K562 (cell line): Measurements from ENCODE around the gene LRRC4B. TPM values are rescaled to one million over a fixed set of nuclear protein-coding genes. Genes with fewer than 3 reads are reported as not detected.

Source experiments
- CGGBP1 ChIP-seq: fragments of 250-450 bp; sonication (Bioruptor Pico); IDR thresholded peaks from 2 replicates; pipeline ENCODE4 v1.9.0; 2021; ENCODE audit warnings: mild to moderate bottlenecking
- E2F6 ChIP-seq, 2 experiments: IDR thresholded peaks; 2 replicates each; pipeline ENCODE4 v1.6.1; 2011; ENCODE audit warnings: borderline replicate concordance in 1 of 2, control low read depth in 1 of 2, low read depth in 1 of 2, low read length in 1 of 2, mild to moderate bottlenecking in 1 of 2, mixed read lengths in 1 of 2, moderate library complexity in 1 of 2; ENCODE audit not compliant: insufficient read depth in 1 of 2, insufficient read length in 1 of 2, poor library complexity in 1 of 2, severe bottlenecking in 1 of 2; ENCODE audit errors: extremely low read depth in 1 of 2
- E2F8 ChIP-seq: fragments of 450-650 bp; IDR thresholded peaks from 2 replicates; pipeline ENCODE4 v1.7.1; 2018; ENCODE audit warnings: mild to moderate bottlenecking, low read depth; ENCODE audit not compliant: partially characterized antibody
- GABPB1 ChIP-seq: sonication (generic); formaldehyde crosslinking; IDR thresholded peaks from 2 replicates; pipeline ENCODE4 v1.8.0; 2022; ENCODE audit warnings: mild to moderate bottlenecking, missing genetic modification reagents
- GTF2A2 ChIP-seq: IDR thresholded peaks from 2 replicates; pipeline ENCODE4 v1.6.1; 2016; ENCODE audit warnings: mild to moderate bottlenecking, missing genetic modification characterization, missing compliant biosample characterization
- GTF3C2 ChIP-seq: IDR thresholded peaks from 3 replicates; pipeline ENCODE4 v1.6.1; 2011; ENCODE audit warnings: borderline replicate concordance, mild to moderate bottlenecking, moderate library complexity; ENCODE audit not compliant: insufficient read length; ENCODE audit errors: extremely low read depth
- JUND ChIP-seq, 2 experiments: IDR thresholded peaks; 2 replicates in 1 of 2; 3 replicates in 1 of 2; pipeline ENCODE4 v1.6.1; 2011; ENCODE audit warnings: borderline replicate concordance in 2 of 2, low read depth in 2 of 2, low read length in 2 of 2, improper control_type of control experiment in 1 of 2, missing biosample characterization in 1 of 2, missing genetic modification characterization in 1 of 2, missing genetic modification reagents in 1 of 2
- KDM1A ChIP-seq, 2 experiments: fragments of 450-650 bp; IDR thresholded peaks; 2 replicates each; pipeline ENCODE4 v1.6.1; 2016; ENCODE audit warnings: mild to moderate bottlenecking in 2 of 2
- PYGO2 ChIP-seq: fragments of 450-650 bp; IDR thresholded peaks from 2 replicates; pipeline ENCODE4 v1.6.1; 2016; ENCODE audit warnings: mild to moderate bottlenecking, missing genetic modification characterization, moderate library complexity, missing compliant biosample characterization
- RBM22 ChIP-seq: fragments of 200-400 bp; formaldehyde crosslinking; IDR thresholded peaks from 2 replicates; pipeline ENCODE4 v1.6.1; 2018; ENCODE audit warnings: low read length, low read depth; ENCODE audit not compliant: poor library complexity, severe bottlenecking
- SREBF1 ChIP-seq: fragments of 150-350 bp; IDR thresholded peaks from 2 replicates; pipeline ENCODE4 v1.6.1; 2014; ENCODE audit warnings: antibody characterized with exemption, low read depth, low read length, borderline replicate concordance
- ZNF431 ChIP-seq: sonication (generic); formaldehyde crosslinking; IDR thresholded peaks from 2 replicates; pipeline ENCODE4 v1.8.0; 2022; ENCODE audit warnings: mild to moderate bottlenecking, missing genetic modification reagents
- ZNF436 ChIP-seq: fragments of 250-450, 450-650 bp; sonication (Bioruptor Pico); formaldehyde crosslinking; IDR thresholded peaks from 2 replicates; pipeline ENCODE4 v1.7.0; 2020; ENCODE audit warnings: mild to moderate bottlenecking
- ZNF639 ChIP-seq, 2 experiments: fragments of 200-800 bp in 1 of 2; sonication (Bioruptor generic) in 1 of 2; sonication (generic) in 1 of 2; formaldehyde crosslinking in 1 of 2; IDR thresholded peaks in 1 of 2; conservative IDR thresholded peaks in 1 of 2; 2 replicates each; pipeline versions ENCODE4 v1.5.0 to v1.6.1; 2016 to 2020; ENCODE audit warnings: missing compliant biosample characterization in 1 of 2, missing genetic modification characterization in 1 of 2, missing genetic modification reagents in 1 of 2
- ZNF740 ChIP-seq, 3 experiments: fragments of 200-800 bp in 1 of 3; sonication (Bioruptor generic) in 1 of 3; sonication (generic) in 1 of 3; formaldehyde crosslinking in 1 of 3; IDR thresholded peaks; 2 replicates each; pipeline versions ENCODE4 v1.6.1 to v1.8.0; 2016 to 2022; ENCODE audit warnings: mild to moderate bottlenecking in 2 of 3, missing compliant biosample characterization in 2 of 3, missing genetic modification characterization in 2 of 3, missing genetic modification reagents in 1 of 3
- polyA plus RNA-seq, 8 experiments: library from polyadenylated mRNA; depleted of rRNA in 4 of 8; stranded (reverse) in 5 of 8; unstranded in 3 of 8; fragments of >200 nt; fragmentation: Nextera tagmentation in 2 of 8; fragmentation: Illumina TruSeq in 1 of 8; extraction: Ambion mirVana in 2 of 8; extraction: Trizol in 1 of 8; gene quantifications; 2 replicates each; pipeline versions ENCODE4 v1.2.1 to v1.2.3, GENCODE V29; 2011 to 2014; ENCODE audit warnings: inconsistent platforms in 1 of 8, missing spikeins in 1 of 8
- total RNA-seq, 7 experiments: library from RNA; depleted of rRNA in 6 of 7; stranded (reverse); fragments of >200 nt in 6 of 7; fragmentation: Illumina TruSeq in 2 of 7; extraction: Trizol in 2 of 7; gene quantifications; 2 replicates each; pipeline versions ENCODE4 v1.2.1 to v1.2.3, GENCODE V29; 2011 to 2021; ENCODE audit warnings: low replicate concordance in 1 of 7

Gene LRRC4B
- total and polyA plus RNA-seq, 9 of the 15 experiments (the other 6 are each of a cell fraction or from before 2014, with no cell fraction given), result 0.18 to 9.6 (median 2.9) TPM; not detected in 2

- TF ChIP-seq GTF3C2 (peak; percentile 15), KDM1A (IDR thresholded peaks at IDR 0.05) (peak; percentile 19 to 43; a peak in 1 of 4 replicates), RBM22 (no peak), ZNF639 (CRISPR knock-in tag; conservative IDR thresholded peaks at IDR 0.05 in 1 of 2, IDR thresholded peaks at IDR 0.05 in 1 of 2) (no peak), ZNF740 (CRISPR knock-in tag; IDR thresholded peaks at IDR 0.05) (no peak), ZNF740 (tag; IDR thresholded peaks at IDR 0.05) (no peak), CGGBP1 (CRISPR knock-in tag) (no peak), SREBF1 (no peak), GTF2A2 (no peak), E2F8 (no peak), ZNF436 (CRISPR knock-in tag) (peak; percentile 67; the same call in 1 of the 2 replicates), E2F6 (IDR thresholded peaks at IDR 0.05; ENCODE audit: borderline replicate concordance in 1 of 2, extremely low read depth in 1 of 2, insufficient read depth in 1 of 2, insufficient read length in 1 of 2, low read depth in 1 of 2, low read length in 1 of 2, poor library complexity in 1 of 2, severe bottlenecking in 1 of 2) (no peak), GABPB1 (CRISPR knock-in tag) (no peak), PYGO2 (tag) (no peak), JUND (IDR thresholded peaks at IDR 0.05; ENCODE audit: borderline replicate concordance, low read depth, low read length) (no peak), JUND (tag; IDR thresholded peaks at IDR 0.05; ENCODE audit: borderline replicate concordance, low read depth, low read length) (no peak), ZNF431 (CRISPR knock-in tag) (no peak)
These were observed 2.8 kb upstream of the LRRC4B start (continued) for GRCh38 chr19:50570997-50571396.
